ENCODE results near the gene LIMS1.
"Not testable (repeated sequence)": the region's sequence is repeated elsewhere in the genome, so short reads cannot be mapped to it uniquely, and the experiment has no call there.

Gene LIMS1

DNA sequence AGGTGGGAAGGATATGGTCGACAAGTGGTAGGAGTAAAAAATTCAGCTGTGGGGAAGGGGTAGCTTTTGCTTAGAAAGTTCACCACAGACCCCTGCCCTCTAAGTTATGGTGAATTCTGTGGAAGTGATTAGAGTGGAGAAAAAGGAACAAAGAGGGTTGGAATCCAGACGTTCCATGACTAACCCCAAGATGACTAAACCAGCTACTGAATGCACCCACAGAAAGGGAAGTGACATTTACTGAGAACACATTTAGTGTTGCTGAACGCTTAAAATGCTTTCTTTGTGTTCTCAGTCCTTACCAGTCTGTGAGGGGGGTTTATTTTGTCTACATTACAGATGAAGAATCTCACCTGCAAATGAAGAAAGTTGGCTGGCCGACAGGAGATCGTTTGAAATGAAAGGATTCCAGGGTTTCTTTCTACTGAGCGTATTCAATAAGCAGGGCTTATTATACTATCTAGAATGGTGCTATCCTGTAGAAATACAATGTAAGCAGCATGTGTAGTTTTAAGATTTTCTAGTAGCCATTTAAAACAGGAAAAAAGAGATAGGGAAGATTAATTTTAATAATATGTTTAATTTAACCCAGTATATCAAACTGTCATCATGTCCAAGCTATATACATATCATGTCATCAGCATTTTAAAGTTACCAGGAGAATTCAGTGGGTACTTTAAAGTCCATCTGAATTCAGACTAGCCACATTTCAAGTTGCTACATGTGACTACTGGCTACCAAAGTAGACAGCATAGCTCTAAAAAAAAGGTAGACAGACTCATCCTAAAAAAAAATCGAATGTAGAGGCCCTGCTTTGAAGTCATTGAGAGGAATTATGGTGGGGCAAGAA, 60.1 kb downstream of the LIMS1 start:
- peaks cover 10% of the 10 kb centered on the region; the same call in 1 of the 2 replicates for H4K20me1 ChIP-seq
- H3K4me2 ChIP-seq = peak overlapping the region; percentile 67
- H3K4me1 ChIP-seq = peaks cover 45% of the 10 kb centered on the region
- no peak for TF ChIP-seq Cebpa-rat (IDR thresholded peaks at IDR 0.05)
- no peaks in the 10 kb centered on the region for H3K27me3 ChIP-seq
- peak overlapping the region; percentile 51; the same call in 1 of the 2 replicates for H3K27ac ChIP-seq
- 0 out of 2 replicates have a peak overlapping the region, but pooled peaks have one; percentile 24 for H3K9ac ChIP-seq
- H3K9me3 ChIP-seq = no peaks in the 10 kb centered on the region
- H3K36me3 ChIP-seq = no peaks in the 10 kb centered on the region
- no peak overlapping the region for H3K4me3 ChIP-seq

DNA sequence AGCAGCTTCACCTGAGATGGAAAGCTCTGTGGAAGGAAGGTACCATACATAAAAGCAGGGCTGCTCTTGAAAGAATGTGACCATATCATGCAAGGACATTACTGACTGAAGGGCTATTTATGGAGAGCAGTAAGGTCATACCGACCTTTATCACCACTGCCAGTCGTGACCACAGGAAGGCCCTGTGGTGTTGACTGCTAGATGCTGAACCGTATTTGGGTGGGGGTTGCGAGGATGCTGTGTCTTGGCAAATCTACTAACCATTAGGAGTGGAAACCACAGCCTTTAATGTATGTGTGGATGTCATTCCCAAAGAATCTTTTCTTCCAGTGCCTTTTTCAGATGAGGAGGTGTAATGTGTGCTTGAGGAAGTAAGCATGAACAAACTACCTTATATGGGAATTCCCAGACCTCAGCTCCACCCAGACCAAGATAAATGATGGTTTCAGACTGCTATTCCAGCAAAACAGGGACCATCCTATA, 60.8 kb downstream of the LIMS1 start:
- no peak for TF ChIP-seq Cebpa-rat (IDR thresholded peaks at IDR 0.05)
- peaks cover 10% of the 10 kb centered on the region; the same call in 1 of the 2 replicates for H4K20me1 ChIP-seq
- H3K4me2 ChIP-seq = peak overlapping the region; percentile 67
- H3K9me3 ChIP-seq = no peaks in the 10 kb centered on the region
- H3K9ac ChIP-seq = no peak overlapping the region
- no peaks in the 10 kb centered on the region for H3K27me3 ChIP-seq
- no peak overlapping the region for H3K27ac ChIP-seq
- no peak overlapping the region for H3K4me3 ChIP-seq
- H3K4me1 ChIP-seq = peaks cover 45% of the 10 kb centered on the region
- no peaks in the 10 kb centered on the region for H3K36me3 ChIP-seq

DNA sequence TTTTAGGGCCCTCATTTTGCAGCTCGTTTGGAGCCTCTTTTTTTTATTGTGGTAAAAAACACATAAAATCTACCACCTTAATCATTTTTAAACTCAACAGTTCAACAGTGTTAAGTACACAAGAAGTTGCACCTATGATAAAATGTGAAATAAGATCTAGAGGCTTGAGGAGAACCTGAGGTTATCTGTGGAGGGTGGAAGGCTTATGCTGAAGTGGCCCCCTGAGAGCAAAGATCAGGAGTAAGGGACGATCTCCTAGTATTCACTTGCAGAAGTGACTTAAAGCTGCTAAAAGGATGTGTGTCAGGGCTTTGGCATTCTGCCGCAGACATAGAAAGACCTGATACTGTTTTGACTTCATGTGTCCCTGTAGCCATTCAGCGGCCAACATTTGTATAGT, 61.5 kb downstream of the LIMS1 start:
- not testable (repeated sequence) for H3K9me3 ChIP-seq, H3K4me3 ChIP-seq, H3K36me3 ChIP-seq, H3K9ac ChIP-seq, H4K20me1 ChIP-seq, H3K27me3 ChIP-seq, H3K27ac ChIP-seq
- H3K4me1 ChIP-seq = peaks cover 45% of the 10 kb centered on the region
- H3K4me2 ChIP-seq = peak overlapping the region; percentile 67; the same call in 1 of the 2 replicates

DNA sequence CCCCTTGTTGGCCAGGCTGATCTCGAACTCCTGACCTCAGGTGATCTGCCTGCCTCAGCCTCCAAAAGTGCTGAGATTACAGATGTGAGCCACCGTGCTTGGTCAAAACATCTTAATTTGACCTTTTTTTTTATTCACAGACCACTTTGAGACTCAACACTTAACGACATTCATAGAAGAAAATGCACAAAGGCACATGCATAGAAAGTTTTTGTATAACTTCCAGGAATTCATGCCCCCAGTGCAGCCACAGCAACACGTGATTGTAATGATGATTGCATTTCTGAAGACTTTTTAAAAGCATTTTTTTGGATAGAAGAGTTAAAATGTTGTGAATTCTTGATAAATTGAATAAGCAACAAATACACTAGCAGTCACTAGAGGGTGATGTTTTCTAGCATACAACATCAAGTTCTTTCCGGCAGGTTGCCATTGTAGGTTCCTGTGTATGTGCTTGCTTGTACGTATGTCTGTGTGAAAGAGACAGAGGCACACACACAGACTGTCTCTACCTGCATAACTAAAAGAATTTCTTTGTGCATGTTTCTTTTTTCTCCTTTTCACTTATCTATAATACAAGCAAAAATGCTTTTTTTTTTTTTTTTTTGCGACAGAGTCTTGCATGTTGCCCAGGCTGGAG, 63.0 kb downstream of the LIMS1 start:
- H3K27ac ChIP-seq, H3K4me3 ChIP-seq, H3K27me3 ChIP-seq, H4K20me1 ChIP-seq, H3K9ac ChIP-seq: not testable (repeated sequence)
- Histone ChIP-seq H3K4me2 (peak overlapping the region; percentile 30; the same call in 1 of the 2 replicates), H3K4me1 (peaks cover 38% of the 10 kb centered on the region), H3K9me3 (peaks cover 14% of the 10 kb centered on the region), H3K36me3 (peaks cover 12% of the 10 kb centered on the region; the same call in 1 of the 2 replicates)

DNA sequence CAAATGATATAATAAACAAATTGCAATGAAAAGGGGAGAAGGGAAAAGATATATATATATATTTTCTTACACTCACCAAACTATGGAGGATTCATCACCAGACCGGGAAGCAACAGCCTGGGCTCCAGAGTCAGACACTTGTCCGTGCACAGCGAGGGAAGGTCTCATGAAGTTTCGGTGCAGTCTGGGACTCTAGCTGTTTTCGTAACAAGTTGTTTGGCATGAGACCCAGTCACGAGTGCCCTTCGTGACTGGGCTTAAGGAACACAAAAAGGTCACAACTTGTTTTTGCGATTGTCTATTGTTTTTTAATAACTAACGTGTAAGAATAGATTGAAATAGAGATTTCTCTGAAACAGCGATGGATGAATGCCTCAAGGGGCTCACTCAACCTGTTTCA, 66.9 kb downstream of the LIMS1 start:
- Histone ChIP-seq H3K36me3 (peaks cover 16% of the 10 kb centered on the region; the same call in 1 of the 2 replicates), H3K9me3 (peaks cover 15% of the 10 kb centered on the region), H3K4me1 (peaks cover 18% of the 10 kb centered on the region), H4K20me1 (peaks cover 27% of the 10 kb centered on the region)
- H3K4me3 ChIP-seq, H3K4me2 ChIP-seq, H3K27me3 ChIP-seq, H3K27ac ChIP-seq, H3K9ac ChIP-seq: not testable (repeated sequence)

GRCh38 chr2:108602422-108602821, 68.2 kb downstream of the LIMS1 start:
- no peak for TF ChIP-seq Cebpa-rat (IDR thresholded peaks at IDR 0.05)
- no peaks in the 10 kb centered on the region for H3K27me3 ChIP-seq

GRCh38 chr2:108604196-108604595, 69.9 kb downstream of the LIMS1 start:
- H3K27ac ChIP-seq = no peak overlapping the region
- TF ChIP-seq Cebpa-rat (IDR thresholded peaks at IDR 0.05) = no peak
- no peak overlapping the region for H3K4me3 ChIP-seq
- peaks cover 54% of the 10 kb centered on the region for H4K20me1 ChIP-seq
- H3K27me3 ChIP-seq = no peaks in the 10 kb centered on the region
- no peak overlapping the region for H3K9ac ChIP-seq
- H3K36me3 ChIP-seq = peaks cover 16% of the 10 kb centered on the region; the same call in 1 of the 2 replicates
- peaks cover 22% of the 10 kb centered on the region for H3K4me1 ChIP-seq
- peaks cover 15% of the 10 kb centered on the region for H3K9me3 ChIP-seq
- no peak overlapping the region for H3K4me2 ChIP-seq

More at GRCh38 chr2:108602422-108602821, 68.2 kb downstream of the LIMS1 start:
- no peak overlapping the region for H3K4me2 ChIP-seq
- H3K4me3 ChIP-seq = no peak overlapping the region
- no peak overlapping the region for H3K9ac ChIP-seq
- peaks cover 15% of the 10 kb centered on the region for H3K9me3 ChIP-seq
- peaks cover 39% of the 10 kb centered on the region for H4K20me1 ChIP-seq
- H3K36me3 ChIP-seq = peaks cover 16% of the 10 kb centered on the region; the same call in 1 of the 2 replicates
- peaks cover 15% of the 10 kb centered on the region for H3K4me1 ChIP-seq
- no peak overlapping the region for H3K27ac ChIP-seq

DNA sequence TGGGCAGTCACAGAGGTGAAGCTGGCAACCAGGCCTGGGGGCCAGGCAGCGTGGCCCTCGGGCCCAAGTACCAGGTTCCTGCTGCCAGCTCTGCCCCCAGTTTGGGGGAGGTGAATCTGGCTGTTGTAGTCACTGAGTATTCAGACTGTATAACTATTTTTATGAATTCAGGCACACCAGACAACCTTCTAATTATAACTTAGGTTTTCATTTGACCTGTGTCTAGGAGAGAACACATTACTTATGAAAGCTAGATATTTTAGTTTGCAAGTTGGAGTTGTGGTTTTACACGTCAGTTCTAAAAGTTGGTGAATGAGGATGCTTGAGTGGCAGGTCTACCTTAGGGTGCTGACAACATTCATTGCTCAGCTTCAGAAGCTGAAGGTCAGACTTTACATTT, 71.7 kb downstream of the LIMS1 start:
- Histone ChIP-seq H4K20me1 (peaks cover 67% of the 10 kb centered on the region), H3K4me2 (0 out of 2 replicates have a peak overlapping the region, but pooled peaks have one; percentile 2)

GRCh38 chr2:108607706-108608301, 73.5 kb downstream of the LIMS1 start:
- Histone ChIP-seq H3K4me1 (peaks cover 41% of the 10 kb centered on the region), H3K4me2 (no peak overlapping the region), H3K36me3 (0 out of 2 replicates have a peak, but pooled peaks cover 1% of the 10 kb centered on the region), H3K27ac (no peak overlapping the region), H4K20me1 (peaks cover 74% of the 10 kb centered on the region), H3K4me3 (no peak overlapping the region), H3K27me3 (no peaks in the 10 kb centered on the region), H3K9me3 (no peaks in the 10 kb centered on the region), H3K9ac (no peak overlapping the region)
- no peak for TF ChIP-seq Cebpa-rat (IDR thresholded peaks at IDR 0.05)

More for the DNA sequence above, 71.7 kb downstream of the LIMS1 start:
- Histone ChIP-seq H3K4me1 (peaks cover 26% of the 10 kb centered on the region), H3K9ac (no peak overlapping the region), H3K27me3 (no peaks in the 10 kb centered on the region), H3K4me3 (no peak overlapping the region), H3K9me3 (peaks cover 9% of the 10 kb centered on the region), H3K36me3 (peaks cover 10% of the 10 kb centered on the region; the same call in 1 of the 2 replicates), H3K27ac (no peak overlapping the region)
- no peak for TF ChIP-seq Cebpa-rat (IDR thresholded peaks at IDR 0.05)
